Measurements from ENCODE around the gene ZDHHC4.

- TF ChIP-seq EZH2phosphoT487 (IDR thresholded peaks at IDR 0.05; ENCODE audit: insufficient read depth, low read depth) (no peak), EZH2 (IDR thresholded peaks at IDR 0.05; ENCODE audit: insufficient read depth, poor library complexity, severe bottlenecking) (no peak)
Observed at GRCh38 chr7:6630007-6630849, 53.0 kb downstream of the ZDHHC4 start.

All from GM23248 (cell line).